Endometrial microvascular endothelial cells (primary cell): ENCODE data around the gene SPACDR. TPM values are rescaled to one million over a fixed set of nuclear protein-coding genes. Genes with fewer than 3 reads are reported as not detected.
"Not testable (repeated sequence)": the region's sequence is repeated elsewhere in the genome, so short reads cannot be mapped to it uniquely, and the experiment has no call there.

Experiments used
- in situ Hi-C: cut with HindIII; loops from 2 replicates; pipeline ENCODE4 v1.10.0; 2017; ENCODE audit warnings: low sequenced_read_pairs, low pct_unique_long_range_greater_than_20kb; ENCODE audit errors: inconsistent ontology term
- total RNA-seq: library from RNA; depleted of rRNA; stranded (reverse); fragments of >200 nt; gene quantifications from one replicate; pipeline ENCODE4 v1.2.3, GENCODE V29; 2015; ENCODE audit errors: inconsistent ontology term

The SPACDR gene
- total RNA-seq, 1 donor from 2014 or later: 8.5 TPM

DNA sequence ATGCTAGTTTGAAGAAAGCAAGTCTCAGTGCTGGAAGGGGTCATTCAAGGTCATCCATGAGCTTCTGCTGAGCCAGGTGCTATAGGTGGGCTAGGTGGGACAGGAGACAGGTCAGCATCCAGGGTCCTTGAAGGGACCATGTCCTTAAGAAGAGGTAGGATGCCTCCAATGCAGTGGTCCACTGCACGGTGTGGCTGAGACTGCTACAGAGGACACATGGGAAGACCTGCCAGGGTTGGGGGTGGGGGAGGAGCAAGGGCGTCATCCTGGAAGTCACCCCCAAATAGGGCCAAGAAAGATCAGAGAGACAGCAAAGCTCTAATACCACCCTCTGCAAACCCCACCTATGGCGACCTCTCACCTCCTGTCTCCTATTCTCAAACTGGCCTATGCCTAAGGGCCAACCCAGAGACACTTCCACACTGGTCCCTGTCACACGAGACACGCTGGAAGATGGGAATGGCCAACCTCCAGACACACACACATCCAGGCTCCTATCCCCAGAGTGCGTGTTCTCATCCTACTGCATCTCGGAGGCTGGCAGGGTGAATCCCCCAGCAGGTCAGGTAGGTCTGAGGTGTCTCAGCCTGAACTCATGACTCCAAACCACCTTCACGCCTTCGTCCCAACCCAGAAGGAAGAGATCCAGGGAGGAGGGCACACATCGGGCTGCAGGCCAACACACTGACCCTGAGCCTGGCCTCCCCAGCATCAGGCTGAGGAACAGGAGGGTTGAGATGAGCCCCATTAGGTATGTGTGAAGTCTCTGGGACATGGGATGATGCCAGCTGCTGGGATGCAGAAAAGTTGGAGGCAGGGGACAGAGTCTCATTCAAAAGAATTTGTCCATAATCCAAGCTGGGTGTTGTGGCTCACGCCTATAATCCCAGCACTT lies 22.2 kb downstream of the SPACDR start:
- in situ Hi-C loops: no loop called here

DNA sequence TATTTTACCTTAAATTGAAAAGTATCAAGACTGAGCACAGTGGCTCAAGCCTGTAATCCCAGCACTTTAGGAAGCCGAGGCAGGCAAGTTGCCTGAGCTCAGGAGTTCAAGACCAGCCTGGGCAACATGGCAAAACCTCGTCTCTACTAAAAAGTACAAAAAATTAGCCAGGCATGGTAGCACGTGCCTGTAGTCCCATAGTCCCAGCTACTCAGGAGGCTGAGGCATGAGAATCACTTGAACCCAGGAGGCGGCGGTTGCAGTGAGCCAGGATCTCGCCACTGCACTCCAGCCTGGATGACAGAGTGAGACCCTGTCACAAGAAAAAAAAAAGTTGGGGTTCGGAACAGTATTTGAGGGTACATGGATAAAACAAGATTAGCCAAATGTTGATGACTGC lies 24.8 kb downstream of the SPACDR start:
- in situ Hi-C loops: not testable (repeated sequence)

DNA sequence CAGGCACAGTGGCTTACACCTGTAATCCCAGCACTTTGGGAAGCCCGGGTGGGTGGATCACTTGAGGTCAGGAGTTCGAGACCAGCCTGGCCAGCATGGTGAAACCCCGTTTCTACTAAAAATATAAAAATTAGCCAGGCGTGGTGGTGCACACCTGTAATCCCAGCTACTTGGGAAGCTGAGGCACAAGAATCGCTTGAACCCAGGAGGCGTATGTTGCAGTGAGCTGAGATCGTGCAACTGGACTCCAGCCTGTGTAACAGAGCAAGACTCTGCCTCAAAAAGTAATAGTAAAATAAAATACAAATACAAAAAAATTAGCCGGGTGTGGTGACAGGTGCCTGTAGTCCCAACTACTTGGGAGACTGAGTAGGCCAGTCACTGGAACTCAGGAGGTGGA lies 25.3 kb downstream of the SPACDR start:
- in situ Hi-C loops: not testable (repeated sequence)

- in situ Hi-C loops: no loop called here
These were observed 25.9 kb downstream of the SPACDR start for GRCh38 chr7:100438172-100438571.

DNA sequence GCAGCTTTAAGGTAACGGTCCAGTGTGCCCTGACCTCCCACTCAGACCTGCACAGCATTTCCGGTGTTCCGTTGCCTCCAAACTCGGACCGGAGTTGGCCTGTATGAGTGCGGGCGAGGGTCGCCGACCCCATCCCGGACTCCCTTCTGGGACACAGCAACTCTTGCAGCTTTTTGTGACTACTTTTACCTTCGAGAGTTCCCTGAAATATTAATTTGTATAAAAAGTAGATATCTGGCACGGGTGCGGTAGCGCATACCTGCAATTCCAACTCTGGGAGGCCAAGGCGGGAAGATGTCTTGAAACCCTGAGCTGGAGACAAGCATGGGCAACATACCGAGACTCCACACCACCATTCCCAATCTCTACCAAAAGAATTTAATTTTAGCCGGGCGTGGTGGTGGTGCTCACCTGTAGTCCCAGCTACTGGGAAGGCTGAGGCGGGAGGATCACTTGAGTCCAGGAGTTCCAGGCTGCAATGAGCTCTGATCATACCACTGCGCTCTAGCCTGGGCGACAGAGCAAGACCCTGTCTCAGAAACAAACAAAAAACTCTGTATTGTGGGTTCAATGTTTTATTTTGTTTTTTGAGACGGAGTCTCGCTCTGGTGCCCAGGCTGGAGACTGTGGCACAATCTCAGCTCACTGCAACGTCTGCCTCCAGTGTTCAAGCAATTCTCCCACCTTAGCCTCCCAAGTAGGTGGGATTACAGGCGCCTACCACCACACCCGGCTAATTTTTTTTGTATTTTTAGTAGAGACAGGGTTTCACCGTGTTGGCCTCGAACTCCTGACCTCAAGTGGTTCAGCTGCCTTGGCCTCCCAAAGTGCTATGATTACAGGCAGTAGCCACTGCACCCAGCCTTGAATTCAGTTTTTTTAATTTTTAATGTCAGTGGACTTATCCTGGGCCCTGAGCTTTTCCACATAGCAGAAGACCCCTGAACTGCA lies 26.6 kb downstream of the SPACDR start:
- in situ Hi-C loops: no loop called here

- in situ Hi-C loops: no loop called here
These were observed 28.4 kb downstream of the SPACDR start for GRCh38 chr7:100435401-100436304.

DNA sequence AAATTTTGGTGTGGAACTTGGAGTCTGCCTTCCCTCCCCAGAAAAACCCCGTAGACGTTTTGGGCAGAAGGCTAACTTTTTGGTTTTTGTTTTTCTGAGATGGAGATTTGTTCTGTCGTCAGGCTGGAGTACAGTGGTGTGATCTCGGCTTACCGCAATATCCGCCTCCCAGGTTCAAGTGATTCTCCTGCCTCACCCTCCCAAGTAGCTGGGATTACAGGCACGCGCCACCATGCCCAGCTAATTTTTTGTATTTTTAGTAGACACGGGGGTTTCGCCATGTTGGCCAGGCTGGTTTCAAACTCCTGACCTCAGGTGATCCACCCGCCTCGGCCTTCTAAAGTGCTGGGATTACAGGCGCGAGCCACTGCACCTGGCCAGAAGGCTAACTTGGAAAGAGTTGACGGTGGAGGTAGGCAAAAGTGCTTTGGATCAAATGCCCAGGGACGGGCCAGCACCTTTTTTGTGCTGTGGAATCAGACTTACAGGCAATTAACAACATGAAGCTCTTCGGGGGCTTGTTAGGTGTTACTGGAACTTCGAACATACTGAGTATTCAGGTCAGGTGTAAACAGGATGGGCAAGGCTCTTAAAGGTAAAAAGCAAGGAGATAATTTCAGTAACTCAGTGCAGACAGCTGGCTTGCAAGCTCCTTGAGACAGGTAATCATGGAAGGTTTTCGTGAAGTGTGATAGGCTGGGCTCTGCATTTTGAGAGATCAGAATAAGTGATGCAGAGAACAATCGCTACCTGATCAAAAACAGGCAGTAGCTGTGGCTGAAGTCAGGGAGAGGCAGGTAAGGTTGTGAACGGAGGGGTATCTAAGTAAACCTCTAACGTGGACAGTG lies 29.5 kb downstream of the SPACDR start:
- in situ Hi-C loops: no loop called here

GRCh38 chr7:100433592-100434296 lies 30.3 kb downstream of the SPACDR start:
- in situ Hi-C loops: no loop called here

- in situ Hi-C loops: no loop called here
These were observed 30.8 kb downstream of the SPACDR start for GRCh38 chr7:100433276-100433591.

GRCh38 chr7:100432621-100433275 lies 31.3 kb downstream of the SPACDR start:
- in situ Hi-C loops: no loop called here

DNA sequence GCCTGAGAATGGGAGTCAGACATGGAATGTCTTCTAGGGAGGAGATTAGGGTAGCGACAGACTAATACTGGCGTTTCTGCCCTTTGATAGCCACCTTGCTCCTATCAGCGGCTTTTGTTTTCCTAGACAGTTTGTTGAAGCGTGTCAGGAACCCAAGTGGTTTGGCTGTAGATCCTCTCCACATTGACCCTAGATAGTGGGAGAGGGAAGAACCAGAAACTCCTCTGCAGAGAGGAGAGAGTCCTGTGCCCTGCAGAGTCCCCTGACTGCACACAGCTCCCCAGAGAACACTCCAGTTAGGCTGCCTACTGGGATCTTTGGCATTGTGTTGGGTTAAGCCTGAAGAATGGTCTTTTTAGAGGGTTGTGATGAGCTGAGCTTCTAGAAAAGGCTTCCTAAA lies 32.0 kb downstream of the SPACDR start:
- in situ Hi-C loops: no loop called here

GRCh38 chr7:100431286-100431735 lies 32.7 kb downstream of the SPACDR start:
- in situ Hi-C loops: no loop called here

GRCh38 chr7:100430493-100431285 lies 33.4 kb downstream of the SPACDR start:
- in situ Hi-C loops: no loop called here

DNA sequence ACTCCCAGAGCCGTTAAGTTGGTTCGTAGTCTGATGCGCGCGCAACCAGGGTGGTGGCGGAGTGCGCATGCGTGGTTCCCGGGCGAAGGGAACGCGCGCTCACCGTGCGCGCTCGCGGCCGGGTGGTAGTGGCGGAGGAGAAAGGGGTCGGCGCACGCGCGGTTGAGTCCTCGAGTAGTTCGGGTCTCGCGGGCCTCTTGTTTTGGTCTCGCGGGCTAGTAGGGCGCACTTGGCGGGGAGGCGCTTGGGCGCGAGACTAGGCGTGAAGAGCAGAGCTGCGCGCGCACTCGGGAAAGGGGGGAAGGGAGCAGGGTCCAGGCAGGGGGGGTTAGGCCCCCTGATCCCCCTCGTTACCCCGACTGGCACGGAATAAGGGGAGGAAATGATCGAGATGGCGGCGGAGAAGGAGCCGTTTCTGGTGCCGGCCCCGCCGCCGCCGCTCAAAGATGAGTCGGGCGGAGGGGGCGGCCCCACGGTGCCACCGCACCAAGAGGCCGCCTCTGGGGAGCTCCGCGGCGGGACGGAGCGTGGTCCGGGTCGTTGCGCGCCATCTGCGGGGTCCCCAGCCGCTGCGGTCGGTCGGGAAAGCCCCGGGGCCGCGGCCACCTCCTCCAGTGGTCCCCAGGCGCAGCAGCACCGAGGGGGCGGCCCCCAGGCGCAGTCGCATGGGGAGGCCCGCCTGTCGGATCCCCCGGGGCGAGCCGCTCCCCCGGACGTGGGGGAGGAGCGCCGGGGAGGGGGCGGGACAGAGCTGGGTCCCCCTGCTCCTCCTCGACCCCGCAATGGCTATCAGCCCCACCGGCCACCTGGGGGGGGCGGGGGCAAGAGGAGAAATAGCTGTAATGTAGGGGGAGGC lies 34.2 kb downstream of the SPACDR start, which contains the start of gene MEPCE:
MEPCE (plus strand) TSS at position 195 of the 856 bp plus-strand sequence; CDS start at position 383, 188 bp downstream.
- in situ Hi-C loops: no loop called here

- in situ Hi-C loops: no loop called here
These were observed 35.0 kb downstream of the SPACDR start for GRCh38 chr7:100428967-100429636.
